Central memory CD8-positive, alpha-beta T cell (primary cell): ENCODE measurements around the gene KHDRBS1.

Source experiments
- ATAC-seq: fragments of 150-1000 bp; cut with Tn5 transposase; replicated peaks from 2 replicates; pipeline ENCODE4 v1.10.0; 2022; ENCODE audit warnings: mild to moderate bottlenecking, moderate FRiP score, moderate number of reproducible peaks; ENCODE audit not compliant: poor library complexity, severe bottlenecking; ENCODE audit errors: extremely low read depth
- DNase-seq, 2 donors: peaks; one replicate each; pipeline ENCODE4 v3.0.0; 2021; ENCODE audit warnings: low spot score in 2 of 2
- H3K27ac Mint-ChIP-seq: one replicate; pipeline ENCODE4 v1.8.0; 2022; ENCODE audit warnings: low read depth, mild to moderate bottlenecking, moderate library complexity, mixed read lengths
- H3K27me3 Mint-ChIP-seq: one replicate; pipeline ENCODE4 v1.8.0; 2022; ENCODE audit warnings: mixed read lengths
- H3K36me3 Mint-ChIP-seq: one replicate; pipeline ENCODE4 v1.8.0; 2022; ENCODE audit warnings: mild to moderate bottlenecking, moderate library complexity, mixed read lengths; ENCODE audit not compliant: insufficient read depth
- H3K4me1 Mint-ChIP-seq: one replicate; pipeline ENCODE4 v1.8.0; 2022; ENCODE audit warnings: mixed read lengths
- H3K4me3 Mint-ChIP-seq: one replicate; pipeline ENCODE4 v1.8.0; 2022; ENCODE audit warnings: mild to moderate bottlenecking, moderate library complexity, mixed read lengths
- H3K9me3 Mint-ChIP-seq: one replicate; pipeline ENCODE4 v1.8.0; 2022; ENCODE audit warnings: mixed read lengths

KHDRBS1 gene, protein sequence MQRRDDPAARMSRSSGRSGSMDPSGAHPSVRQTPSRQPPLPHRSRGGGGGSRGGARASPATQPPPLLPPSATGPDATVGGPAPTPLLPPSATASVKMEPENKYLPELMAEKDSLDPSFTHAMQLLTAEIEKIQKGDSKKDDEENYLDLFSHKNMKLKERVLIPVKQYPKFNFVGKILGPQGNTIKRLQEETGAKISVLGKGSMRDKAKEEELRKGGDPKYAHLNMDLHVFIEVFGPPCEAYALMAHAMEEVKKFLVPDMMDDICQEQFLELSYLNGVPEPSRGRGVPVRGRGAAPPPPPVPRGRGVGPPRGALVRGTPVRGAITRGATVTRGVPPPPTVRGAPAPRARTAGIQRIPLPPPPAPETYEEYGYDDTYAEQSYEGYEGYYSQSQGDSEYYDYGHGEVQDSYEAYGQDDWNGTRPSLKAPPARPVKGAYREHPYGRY

DNA sequence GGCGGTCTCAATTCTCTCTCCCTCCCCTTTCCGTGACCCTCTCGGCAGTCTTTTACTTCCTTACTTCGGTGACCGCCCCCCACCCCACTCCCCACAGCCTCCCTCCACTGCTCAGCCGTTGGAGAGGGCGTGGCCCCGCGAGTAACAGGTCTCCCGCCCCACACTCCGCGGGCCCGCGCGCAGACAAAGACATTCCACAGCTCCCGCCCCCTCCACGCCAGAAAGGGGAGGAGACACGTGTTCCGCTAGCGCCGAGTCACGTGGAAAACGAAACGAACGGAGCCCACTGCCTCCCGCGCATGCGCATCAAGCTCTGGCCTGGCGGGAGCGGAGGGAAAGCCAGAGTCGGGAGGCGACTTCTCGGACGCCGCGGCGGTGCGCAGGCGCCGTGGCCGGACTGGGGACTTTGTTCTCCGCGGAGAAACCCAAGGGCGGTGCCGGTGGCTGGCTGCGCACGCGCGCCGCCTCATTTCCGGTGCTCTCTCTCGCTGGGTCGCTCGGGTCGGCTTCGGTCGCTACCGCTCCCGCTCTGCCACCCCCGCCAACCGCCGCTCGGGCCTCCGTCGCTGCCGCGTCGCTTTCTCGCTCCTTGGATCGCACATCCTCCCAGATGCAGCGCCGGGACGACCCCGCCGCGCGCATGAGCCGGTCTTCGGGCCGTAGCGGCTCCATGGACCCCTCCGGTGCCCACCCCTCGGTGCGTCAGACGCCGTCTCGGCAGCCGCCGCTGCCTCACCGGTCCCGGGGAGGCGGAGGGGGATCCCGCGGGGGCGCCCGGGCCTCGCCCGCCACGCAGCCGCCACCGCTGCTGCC, at the start of gene KHDRBS1:
KHDRBS1 (plus strand) TSS at position 483 of the 813 bp plus-strand sequence; CDS start at position 611, 128 bp downstream.
- no peaks in the 10 kb centered on the region for H3K9me3 Mint-ChIP-seq
- ATAC-seq (peak; percentile 84), DNase-seq (peak; percentile 91 to 97)
- peaks cover 40% of the 10 kb centered on the region for H3K4me1 Mint-ChIP-seq
- H3K36me3 Mint-ChIP-seq: peaks cover 24% of the 10 kb centered on the region
- H3K27ac Mint-ChIP-seq: peak within 1 kb of the TSS; percentile 97
- no peaks in the 10 kb centered on the region for H3K27me3 Mint-ChIP-seq
- peak within 1 kb of the TSS; percentile 98 for H3K4me3 Mint-ChIP-seq

DNA sequence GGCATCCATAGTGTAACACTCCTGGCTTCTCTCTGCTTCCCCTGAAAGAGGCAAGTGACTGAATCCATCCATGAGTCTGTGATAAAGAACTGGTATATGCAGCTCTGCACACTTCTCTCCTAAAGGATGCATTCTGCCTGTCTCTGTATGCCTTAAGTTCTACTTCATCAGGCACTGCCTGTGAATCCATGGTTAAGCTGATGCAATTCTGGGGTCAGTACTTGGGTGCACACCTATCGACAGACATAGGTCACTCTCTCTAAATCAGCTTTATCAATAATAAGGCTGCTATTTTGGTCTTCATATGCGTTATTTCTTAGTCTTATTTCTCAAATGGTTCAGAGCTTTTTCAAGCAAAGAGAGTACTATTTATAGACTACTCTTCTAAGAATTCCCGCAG, 42.8 kb upstream of the KHDRBS1 start:
- Mint-ChIP-seq H3K27me3 (no peaks in the 10 kb centered on the region), H3K36me3 (no peaks in the 10 kb centered on the region), H3K9me3 (no peaks in the 10 kb centered on the region), H3K4me1 (no peaks in the 10 kb centered on the region), H3K4me3 (no peak overlapping the region), H3K27ac (no peak overlapping the region)
- ATAC-seq (no peak), DNase-seq (no peak)

DNA sequence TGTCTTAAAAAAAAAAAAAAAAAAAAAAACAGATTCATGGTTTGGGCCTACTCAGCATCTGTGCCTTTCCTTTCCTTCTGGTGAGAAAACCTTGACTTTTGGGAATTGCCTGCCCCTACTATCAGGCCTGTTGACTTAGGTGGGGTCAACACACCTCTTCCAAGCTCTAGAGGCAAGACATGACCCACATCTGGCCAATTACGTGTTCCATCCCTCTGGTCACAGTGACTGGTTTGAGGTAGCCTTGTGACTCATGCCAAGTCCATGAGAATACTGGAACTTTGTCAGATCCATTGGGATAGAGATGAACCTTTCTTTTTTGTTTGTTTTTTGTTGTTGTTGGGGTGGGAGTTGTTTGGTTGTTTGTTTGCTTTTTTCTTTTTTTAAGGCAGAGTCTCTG, 37.3 kb upstream of the KHDRBS1 start:
- Mint-ChIP-seq H3K36me3 (peaks cover 3% of the 10 kb centered on the region), H3K27ac (no peak overlapping the region), H3K4me1 (peaks cover 9% of the 10 kb centered on the region), H3K9me3 (no peaks in the 10 kb centered on the region), H3K27me3 (no peaks in the 10 kb centered on the region), H3K4me3 (no peak overlapping the region)
- no peak for ATAC-seq
- DNase-seq: no peak

DNA sequence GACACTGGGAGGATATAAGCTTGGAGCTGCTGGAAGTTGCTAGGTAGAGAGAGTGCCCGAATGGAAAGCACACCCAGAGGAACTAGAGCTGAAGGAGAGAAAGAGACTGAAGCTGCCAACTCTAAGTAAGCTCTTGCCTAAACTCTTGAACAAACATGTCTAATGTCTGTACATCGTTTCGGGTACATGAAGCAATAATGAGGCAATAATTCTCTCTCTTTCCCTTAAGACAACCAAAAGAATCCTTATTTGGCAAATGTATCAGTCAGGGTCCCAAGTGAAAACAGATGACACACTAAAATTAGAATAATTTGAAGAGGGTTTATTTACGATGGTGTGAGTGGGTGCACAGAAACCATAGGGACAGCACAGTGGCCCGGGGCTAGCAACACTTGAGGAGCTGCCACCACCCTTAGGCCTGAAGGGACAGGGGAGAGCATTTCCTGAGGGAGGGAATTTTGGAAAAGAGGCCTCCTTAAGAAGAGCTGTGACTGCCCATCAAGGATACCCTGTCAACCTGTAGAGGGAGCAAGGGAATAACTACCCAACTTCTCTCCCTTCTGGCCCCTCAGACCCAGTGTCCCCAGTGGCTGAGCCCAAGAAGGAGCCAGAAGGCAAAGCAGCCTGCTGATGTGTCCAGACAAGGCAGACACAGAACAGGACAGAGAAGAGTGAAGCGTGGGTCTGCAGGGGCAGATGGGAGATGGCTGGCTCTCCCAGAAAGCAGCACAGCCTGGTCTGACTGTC, 36.1 kb upstream of the KHDRBS1 start:
- H3K27ac Mint-ChIP-seq: peak overlapping the region; percentile 14

DNA sequence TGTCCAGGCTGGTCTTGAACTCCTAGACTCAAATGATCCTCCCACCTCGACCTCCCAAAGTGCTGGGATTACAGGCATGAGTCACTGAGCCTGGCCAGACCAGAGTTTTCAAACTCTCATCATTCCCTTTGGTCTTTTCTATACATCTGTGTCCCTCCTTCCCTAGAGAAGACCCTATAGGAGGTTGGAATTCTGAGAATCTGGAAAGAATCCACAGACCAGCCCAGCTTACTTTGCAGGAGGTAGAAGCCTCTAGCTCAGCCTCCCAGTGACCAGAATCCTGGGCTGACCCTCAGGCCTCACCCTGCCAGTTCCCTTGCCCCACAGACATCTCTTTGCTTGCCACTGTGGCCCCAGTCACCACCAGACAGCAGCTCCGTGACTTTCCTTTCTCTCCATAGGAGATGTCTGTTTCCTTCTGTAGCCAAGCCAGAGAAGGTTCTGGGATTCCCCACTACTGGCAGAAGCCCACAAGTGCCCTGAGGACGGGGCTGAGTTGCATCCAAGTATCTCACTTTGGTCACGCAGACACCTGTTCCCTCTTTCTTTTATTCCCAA, 34.7 kb upstream of the KHDRBS1 start:
- Mint-ChIP-seq H3K27me3 (no peaks in the 10 kb centered on the region), H3K36me3 (peaks cover 4% of the 10 kb centered on the region), H3K4me1 (peaks cover 32% of the 10 kb centered on the region), H3K27ac (no peak overlapping the region), H3K4me3 (no peak overlapping the region), H3K9me3 (no peaks in the 10 kb centered on the region)
- DNase-seq (no peak), ATAC-seq (no peak)

More for the DNA sequence above, 36.1 kb upstream of the KHDRBS1 start:
- H3K4me3 Mint-ChIP-seq: no peak overlapping the region
- peaks cover 21% of the 10 kb centered on the region for H3K4me1 Mint-ChIP-seq
- ATAC-seq (no peak), DNase-seq (no peak)
- peaks cover 4% of the 10 kb centered on the region for H3K36me3 Mint-ChIP-seq
- no peaks in the 10 kb centered on the region for H3K9me3 Mint-ChIP-seq
- H3K27me3 Mint-ChIP-seq: no peaks in the 10 kb centered on the region

DNA sequence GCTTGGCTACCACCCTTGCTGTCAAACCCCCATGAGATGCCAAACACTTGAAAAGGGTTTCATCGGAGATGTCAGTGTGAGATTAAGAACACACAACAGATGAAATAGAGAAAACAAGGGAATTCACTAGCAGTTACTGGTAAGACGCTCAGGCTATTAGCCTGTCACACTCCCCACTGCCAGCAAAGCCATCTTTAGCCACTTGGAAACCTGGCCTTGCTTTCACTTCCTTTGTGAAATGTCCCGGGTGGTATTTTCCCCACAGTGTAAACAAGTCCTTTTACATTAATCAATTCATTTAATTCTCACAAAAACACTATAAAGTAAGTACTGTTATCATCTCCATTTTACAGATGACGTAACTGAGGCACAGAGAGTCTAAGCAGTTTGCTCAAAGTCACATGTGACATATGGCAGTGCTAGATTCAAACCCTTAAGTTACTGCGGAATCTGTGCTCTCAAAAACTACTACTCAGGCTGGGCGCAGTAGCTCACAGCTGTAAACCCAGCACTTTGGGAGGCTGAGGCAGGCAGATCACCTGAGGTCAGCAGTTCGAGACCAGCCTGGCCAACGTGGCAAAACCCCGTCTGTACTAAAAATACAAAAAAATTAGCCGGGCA, 32.7 kb upstream of the KHDRBS1 start:
- H3K27ac Mint-ChIP-seq: peak overlapping the region; percentile 82
- no peaks in the 10 kb centered on the region for H3K9me3 Mint-ChIP-seq
- no peak for ATAC-seq
- no peaks in the 10 kb centered on the region for H3K27me3 Mint-ChIP-seq
- peaks cover 45% of the 10 kb centered on the region for H3K4me1 Mint-ChIP-seq
- DNase-seq: no peak
- peak overlapping the region; percentile 55 for H3K4me3 Mint-ChIP-seq
- peaks cover 6% of the 10 kb centered on the region for H3K36me3 Mint-ChIP-seq

DNA sequence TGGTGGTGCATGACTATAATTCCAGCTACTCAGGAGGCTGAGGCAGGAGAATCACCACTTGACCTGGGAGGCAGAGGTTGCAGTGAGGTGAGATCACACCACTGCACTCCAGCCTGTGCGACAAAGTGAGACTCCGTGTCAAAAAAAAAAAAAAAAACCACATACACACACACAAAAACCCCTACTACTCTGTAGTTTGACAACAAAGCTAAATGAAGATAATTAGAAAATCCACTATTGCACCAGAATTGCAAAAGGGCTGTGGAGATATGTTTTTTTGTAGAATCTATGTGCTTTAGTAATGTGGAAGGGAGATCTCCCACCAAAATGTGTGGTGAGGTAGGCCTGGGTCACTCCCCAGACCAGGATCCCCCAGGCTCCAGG, 32.2 kb upstream of the KHDRBS1 start:
- peak overlapping the region; percentile 82 for H3K27ac Mint-ChIP-seq
- H3K4me1 Mint-ChIP-seq: peaks cover 45% of the 10 kb centered on the region
- no peak for DNase-seq
- peak; percentile 52 for ATAC-seq
- no peaks in the 10 kb centered on the region for H3K27me3 Mint-ChIP-seq
- H3K4me3 Mint-ChIP-seq: peak overlapping the region; percentile 55
- peaks cover 5% of the 10 kb centered on the region for H3K36me3 Mint-ChIP-seq
- no peaks in the 10 kb centered on the region for H3K9me3 Mint-ChIP-seq

DNA sequence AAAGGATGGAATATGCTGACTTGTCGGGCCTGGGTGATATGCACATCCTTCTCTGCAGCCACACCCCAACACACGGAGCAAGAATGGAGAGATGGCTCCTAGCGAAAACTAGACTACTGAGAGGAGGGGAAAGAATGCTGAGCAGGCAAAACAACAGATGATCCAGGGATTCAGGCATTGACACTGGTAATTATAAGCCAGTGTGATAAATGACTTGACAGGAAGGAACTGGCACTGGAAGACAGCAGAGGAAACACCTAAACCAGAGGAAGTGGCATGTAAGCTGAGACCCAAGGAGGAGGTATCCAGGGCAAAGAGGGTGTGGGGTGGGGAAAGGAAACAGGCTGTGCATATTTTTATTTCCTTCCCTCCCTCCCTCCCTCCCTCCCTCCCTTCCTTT, 31.7 kb upstream of the KHDRBS1 start:
- peak; percentile 66 for ATAC-seq
- Mint-ChIP-seq H3K4me1 (peaks cover 45% of the 10 kb centered on the region), H3K9me3 (no peaks in the 10 kb centered on the region), H3K4me3 (peak overlapping the region; percentile 55), H3K36me3 (peaks cover 4% of the 10 kb centered on the region), H3K27me3 (no peaks in the 10 kb centered on the region), H3K27ac (peak overlapping the region; percentile 82)
- DNase-seq: peak in 1 of 2 donors; percentile 47

DNA sequence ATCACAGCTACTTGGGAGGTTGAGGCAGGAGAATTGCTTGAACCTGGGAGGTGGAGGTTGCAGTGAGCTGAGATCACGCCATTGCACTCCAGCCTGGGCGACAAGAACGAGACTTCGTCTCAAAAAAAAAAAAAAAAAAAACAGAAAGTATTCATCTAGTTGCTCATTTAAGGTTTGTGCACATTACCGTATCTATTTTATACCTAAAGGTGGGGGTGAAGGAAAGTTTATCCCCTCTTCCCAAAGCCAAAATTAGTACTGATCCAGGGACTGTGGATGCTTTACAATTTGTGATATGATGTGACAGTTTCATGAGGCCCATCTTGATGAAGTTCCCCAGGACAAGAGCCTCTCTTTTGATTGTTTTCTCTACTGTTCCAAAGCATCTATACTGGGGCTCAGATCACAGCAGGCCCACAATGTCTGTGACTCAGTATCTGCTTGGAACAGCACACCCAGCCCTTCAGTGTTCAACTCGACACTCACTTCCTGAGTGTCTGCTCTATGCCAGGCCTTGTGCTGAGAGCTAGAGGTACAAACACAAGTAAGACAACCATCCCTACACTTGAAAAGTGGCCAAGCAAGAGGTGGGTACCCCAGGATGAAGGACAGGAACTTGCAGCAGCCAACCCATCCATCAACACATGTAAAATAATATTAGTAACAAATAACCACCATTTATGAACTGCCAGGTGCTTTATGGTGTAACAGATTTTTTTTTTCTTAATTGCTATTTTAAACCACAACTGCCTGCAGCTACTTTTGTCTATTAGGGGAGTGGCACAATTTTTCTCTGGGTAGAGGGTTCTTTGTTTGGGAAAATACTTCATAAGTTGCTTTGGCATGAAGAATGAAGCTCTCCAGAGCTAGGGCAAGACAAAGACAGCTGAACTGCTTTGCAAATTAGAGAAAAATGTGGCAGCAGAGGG, 29.0 kb upstream of the KHDRBS1 start:
- Mint-ChIP-seq H3K4me3 (peak overlapping the region; percentile 31), H3K27me3 (no peaks in the 10 kb centered on the region), H3K4me1 (peaks cover 47% of the 10 kb centered on the region), H3K27ac (peak overlapping the region; percentile 86), H3K9me3 (no peaks in the 10 kb centered on the region), H3K36me3 (peaks cover 5% of the 10 kb centered on the region)
- peak; percentile 57 for ATAC-seq
- DNase-seq: peak in 1 of 2 donors; percentile 13

DNA sequence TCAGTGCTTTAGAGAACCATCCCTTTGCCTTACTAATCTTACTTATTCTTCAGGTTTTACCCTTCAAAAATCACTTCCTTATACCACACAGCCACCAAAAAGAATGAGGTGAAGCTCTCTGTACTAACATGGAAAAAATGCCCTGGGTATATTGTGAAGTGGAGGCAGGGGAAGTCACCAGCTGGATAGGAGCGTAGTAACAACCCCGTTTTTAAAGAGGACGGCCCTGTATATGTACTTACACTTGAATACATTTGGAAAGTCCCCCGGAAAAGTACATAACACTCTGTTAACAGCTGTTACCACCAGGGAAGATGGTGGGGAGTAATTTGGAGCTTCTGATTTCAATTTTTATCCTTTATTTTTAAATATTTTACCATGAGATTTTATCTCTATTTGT, 28.2 kb upstream of the KHDRBS1 start:
- H3K4me3 Mint-ChIP-seq: peak overlapping the region; percentile 8

DNA sequence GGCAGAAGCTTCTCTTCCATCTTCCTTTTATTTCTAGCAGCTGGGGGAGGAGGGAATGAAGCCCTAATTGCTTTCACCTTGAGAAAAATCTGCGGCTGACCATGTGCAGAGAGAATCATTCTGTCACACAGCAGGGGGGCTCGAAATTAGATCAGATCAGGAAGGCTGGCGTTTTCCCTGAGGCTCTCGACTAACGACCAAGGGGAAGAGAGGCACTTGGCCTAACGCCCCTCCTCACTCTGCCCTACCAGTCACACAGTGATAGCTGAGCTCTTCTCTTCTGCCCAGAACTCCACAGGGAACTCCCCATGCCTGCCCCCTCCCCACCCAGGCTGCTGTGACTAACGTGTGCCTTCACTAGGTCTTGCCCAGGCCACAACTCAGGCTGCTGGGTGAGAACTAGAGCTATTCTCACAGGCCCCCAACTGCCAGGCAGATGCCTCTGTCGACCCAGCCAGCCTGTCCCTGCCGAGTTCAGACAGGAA, 26.5 kb upstream of the KHDRBS1 start:
- no peak for DNase-seq
- no peaks in the 10 kb centered on the region for H3K27me3 Mint-ChIP-seq
- H3K9me3 Mint-ChIP-seq: no peaks in the 10 kb centered on the region
- no peak overlapping the region for H3K4me3 Mint-ChIP-seq
- ATAC-seq: no peak
- H3K4me1 Mint-ChIP-seq: peaks cover 41% of the 10 kb centered on the region
- H3K36me3 Mint-ChIP-seq: peaks cover 5% of the 10 kb centered on the region
- peak overlapping the region; percentile 46 for H3K27ac Mint-ChIP-seq

More for the DNA sequence above, 28.2 kb upstream of the KHDRBS1 start:
- H3K36me3 Mint-ChIP-seq: peaks cover 7% of the 10 kb centered on the region
- no peaks in the 10 kb centered on the region for H3K27me3 Mint-ChIP-seq
- no peaks in the 10 kb centered on the region for H3K9me3 Mint-ChIP-seq
- H3K27ac Mint-ChIP-seq: peak overlapping the region; percentile 86
- peaks cover 51% of the 10 kb centered on the region for H3K4me1 Mint-ChIP-seq
- ATAC-seq: peak; percentile 69
- no peak for DNase-seq
